Stimulated activated CD8-positive, alpha-beta memory T cell treated with anti-CD3 and anti-CD28 coated beads, Interleukin-7, amount 100 ng/mL, for 24 hours (primary cell): ENCODE data around the gene OCRL.

Source experiments
- DNase-seq: peaks from one replicate; pipeline ENCODE4 v3.0.0-alpha.2; 2020; ENCODE audit warnings: low read depth

The OCRL gene

DNA sequence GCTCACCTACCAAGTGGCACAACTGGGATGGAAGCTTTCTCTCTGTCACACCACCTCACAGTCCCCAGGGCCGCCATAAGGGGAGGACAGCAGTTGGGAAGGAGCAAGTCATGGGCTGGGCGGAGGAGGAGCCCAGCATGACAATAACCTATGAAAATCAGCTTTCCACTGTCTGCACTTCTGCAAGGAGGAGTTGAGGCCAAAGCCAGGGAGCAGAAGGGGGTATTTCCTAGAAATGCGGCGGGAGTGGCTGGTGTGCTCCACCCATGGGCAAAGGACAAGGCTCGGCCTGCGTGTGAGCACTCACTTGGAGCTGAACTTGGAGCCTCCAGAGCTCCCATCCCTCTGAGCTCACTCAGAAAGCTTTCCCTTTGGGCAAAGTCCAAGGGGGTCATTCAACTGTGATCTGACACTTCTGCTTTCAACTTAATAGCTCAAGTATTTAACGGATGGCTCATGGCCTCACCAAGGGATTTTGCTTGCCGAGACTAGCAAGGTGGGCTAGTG is 96.2 kb downstream of the OCRL start:
- no peak for DNase-seq

DNA sequence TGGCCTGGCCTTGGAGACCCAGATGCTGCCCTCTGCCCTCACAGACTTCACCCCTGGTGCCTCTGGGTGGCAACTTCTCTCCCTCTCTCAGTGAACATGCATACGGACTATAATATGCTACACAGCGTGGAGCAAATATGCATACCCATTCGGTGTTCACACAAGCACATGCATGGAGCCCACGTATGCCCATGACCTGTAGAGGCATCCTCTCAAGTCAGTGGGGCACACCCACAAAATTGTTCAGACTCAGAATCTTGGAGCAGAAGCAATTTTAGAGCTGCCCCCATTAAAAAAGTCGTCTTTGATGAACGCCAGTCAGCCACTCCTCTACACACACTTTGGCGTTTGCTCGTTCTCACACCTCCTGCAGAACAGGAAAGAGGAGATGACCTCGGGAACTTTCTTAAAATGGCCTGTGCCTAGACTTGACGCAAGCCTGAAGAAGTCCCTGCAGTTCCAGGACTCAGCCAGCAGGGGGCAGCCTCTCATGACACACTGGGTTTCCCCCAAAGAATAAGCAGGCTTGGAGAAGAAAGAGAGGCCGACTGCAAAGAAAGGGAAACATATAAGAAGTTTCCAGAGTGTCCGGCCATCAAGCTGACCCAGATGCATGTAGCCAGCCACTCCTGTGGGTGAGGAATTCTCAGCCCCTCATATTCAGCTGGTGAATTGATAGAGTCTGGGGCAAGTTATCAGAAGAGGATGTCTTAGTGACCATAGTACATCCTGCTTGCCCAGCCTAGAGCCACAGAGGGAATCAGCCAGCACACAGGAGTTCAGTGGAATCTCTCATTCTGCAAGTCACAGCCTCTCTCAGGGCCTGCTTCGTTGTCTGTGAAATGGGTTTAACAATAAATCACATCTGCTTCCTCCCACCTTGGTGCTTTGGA is 97.4 kb downstream of the OCRL start:
- peak; percentile 54 for DNase-seq

DNA sequence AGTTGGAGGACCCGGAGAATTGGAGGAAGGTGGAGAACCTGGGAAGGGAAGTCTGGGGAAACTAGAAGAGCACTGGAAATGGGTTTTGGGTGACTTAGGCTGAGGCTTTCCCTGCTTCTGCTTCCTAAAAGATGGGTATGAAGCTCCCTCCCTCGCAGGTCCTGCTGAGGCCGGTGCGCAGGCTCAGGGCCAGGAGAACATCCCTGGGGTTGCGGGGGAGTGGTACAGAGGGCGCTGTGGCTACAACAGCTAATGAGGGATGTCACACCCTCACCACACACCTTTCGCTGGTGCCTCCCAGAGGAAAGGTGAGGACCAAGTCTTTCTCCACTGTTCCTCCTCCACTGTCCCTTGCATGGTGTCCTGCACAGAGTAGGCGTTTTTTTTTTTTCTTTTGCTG is 98.9 kb downstream of the OCRL start:
- DNase-seq = no peak

DNA sequence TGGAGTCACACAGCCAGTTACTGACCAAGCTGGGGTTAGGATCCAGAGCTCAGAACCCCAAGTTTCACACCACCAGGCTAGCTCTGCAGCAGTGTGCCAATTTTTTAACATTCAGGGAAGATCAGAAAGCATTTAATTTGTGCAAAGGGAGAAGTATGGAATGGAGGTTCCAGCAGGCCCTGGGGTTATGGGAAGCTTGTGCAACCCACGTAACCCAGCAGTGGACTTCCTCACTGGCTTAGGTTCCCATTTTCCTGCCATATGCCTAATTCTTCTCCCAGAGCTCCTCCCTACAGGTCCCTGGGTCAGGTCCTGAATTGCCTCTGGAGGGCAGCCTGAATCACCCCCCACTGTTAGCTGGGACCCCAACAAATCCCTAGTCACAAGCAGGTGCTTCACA is 100.7 kb downstream of the OCRL start:
- no peak for DNase-seq

DNA sequence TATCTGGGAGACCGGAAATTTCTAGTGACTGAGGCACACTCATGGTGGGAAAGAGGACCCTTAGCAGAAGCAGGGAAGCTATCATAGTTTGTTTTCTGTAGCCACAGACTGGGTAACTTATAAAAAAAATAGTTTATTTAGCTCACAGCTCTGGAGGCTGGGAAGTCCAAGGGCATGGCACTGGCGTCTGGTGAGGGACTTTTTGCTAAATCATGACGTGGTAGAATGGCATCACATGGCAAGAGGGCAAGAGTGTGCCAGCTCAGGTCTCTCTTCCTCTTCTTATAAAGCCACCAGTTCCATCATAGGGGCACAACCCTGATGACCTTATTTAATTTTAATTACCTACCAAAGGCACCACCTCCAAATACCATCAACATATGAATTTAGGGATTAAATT is 101.4 kb downstream of the OCRL start:
- DNase-seq = no peak

DNA sequence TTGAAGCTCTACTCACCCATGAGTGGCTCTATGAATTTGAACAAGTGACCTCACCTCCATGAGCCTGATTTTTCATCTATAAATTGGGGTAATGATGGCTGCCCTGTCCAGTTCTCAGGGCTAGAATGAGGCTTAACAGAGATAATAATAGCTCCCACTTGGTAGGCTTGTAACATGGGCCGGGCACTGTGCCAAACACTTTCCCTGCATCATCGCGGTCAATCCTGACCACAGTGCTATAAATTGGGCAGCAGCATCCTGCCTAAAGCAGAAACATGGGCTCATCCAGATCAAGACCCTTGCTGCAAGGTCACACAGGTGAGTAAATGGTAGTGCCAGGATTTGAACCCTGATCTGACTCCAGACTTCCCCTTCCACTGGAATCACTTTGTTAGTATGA is 101.9 kb downstream of the OCRL start:
- DNase-seq = no peak
